Stimulated activated naive CD8-positive, alpha-beta T cell treated with anti-CD3 and anti-CD28 coated beads, Interleukin-15, amount 100 ng/mL, for 72 hours (primary cell): ENCODE results near the gene GIGYF1.
A peak's percentile ranks its signal among the peaks of the same experiment; 100 is the strongest.

Source experiments
- ATAC-seq: fragments of 150-1000 bp; cut with Tn5 transposase; 2 replicates; pipeline ENCODE4 v1.10.0; 2021; ENCODE audit warnings: mild to moderate bottlenecking, moderate library complexity
- DNase-seq, 2 donors: peaks; one replicate each; pipeline ENCODE4 v3.0.0; 2021 to 2022
- H3K27ac Mint-ChIP-seq, 2 donors: one replicate each; pipeline ENCODE4 v1.8.0; 2022; ENCODE audit warnings: mild to moderate bottlenecking in 2 of 2, mixed read lengths in 2 of 2, moderate library complexity in 2 of 2
- H3K27me3 Mint-ChIP-seq: one replicate; pipeline ENCODE4 v1.8.0; 2022; ENCODE audit warnings: mixed read lengths
- H3K4me1 Mint-ChIP-seq: one replicate; pipeline ENCODE4 v1.8.0; 2022; ENCODE audit warnings: mild to moderate bottlenecking, mixed read lengths
- H3K4me3 Mint-ChIP-seq, 2 donors: one replicate each; pipeline ENCODE4 v1.8.0; 2022; ENCODE audit warnings: mild to moderate bottlenecking in 2 of 2, mixed read lengths in 2 of 2, moderate library complexity in 1 of 2
- H3K9me3 Mint-ChIP-seq, 2 donors: one replicate each; pipeline ENCODE4 v1.8.0; 2022; ENCODE audit warnings: mixed read lengths in 2 of 2

GIGYF1 gene

GRCh38 chr7:100691676-100692577 lies 2.1 kb downstream of the GIGYF1 start:
- peak; percentile 78 to 79 for DNase-seq
- H3K9me3 Mint-ChIP-seq = no peaks in the 10 kb centered on the region
- H3K27me3 Mint-ChIP-seq = no peaks in the 10 kb centered on the region
- peak; percentile 83 for ATAC-seq
- H3K4me1 Mint-ChIP-seq = peaks cover 65% of the 10 kb centered on the region
- H3K27ac Mint-ChIP-seq = peak overlapping the region in 1 of 2 donors; percentile 23
- H3K4me3 Mint-ChIP-seq = peak overlapping the region; percentile 96 to 97

- Mint-ChIP-seq H3K27me3 (no peaks in the 10 kb centered on the region), H3K9me3 (no peaks in the 10 kb centered on the region), H3K4me3 (peak overlapping the region in 1 of 2 donors; percentile 14), H3K27ac (peak overlapping the region in 1 of 2 donors; percentile 20), H3K4me1 (peaks cover 50% of the 10 kb centered on the region)
- DNase-seq = no peak
- no peak for ATAC-seq
These were observed 4.6 kb downstream of the GIGYF1 start for GRCh38 chr7:100689230-100690135.

DNA sequence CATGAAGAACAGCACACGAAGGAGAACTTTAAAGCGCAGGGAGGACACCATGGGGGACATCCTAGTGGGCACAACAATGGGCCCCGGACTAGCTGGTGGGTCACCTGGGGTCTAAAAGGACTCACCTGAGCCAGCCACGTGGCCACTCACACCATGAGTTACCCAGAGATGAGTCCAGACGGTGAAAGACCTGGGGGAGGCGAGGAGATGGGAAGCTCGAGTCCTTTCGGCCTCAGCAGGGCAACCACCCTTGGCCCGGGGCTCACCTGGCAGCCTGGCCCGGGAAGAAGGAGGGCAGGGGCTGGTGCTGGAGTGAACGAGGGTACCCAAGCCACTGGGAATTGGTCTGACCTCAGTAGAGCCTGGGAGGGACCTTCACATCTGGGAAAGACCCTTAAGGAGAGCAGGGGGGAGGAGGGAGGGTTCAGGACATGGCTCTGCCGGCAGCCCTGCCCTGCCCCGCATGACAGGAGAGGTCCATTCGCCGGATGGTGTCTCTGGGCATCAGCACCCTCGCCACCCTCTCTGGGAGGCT lies 5.7 kb downstream of the GIGYF1 start:
- DNase-seq (no peak), ATAC-seq (no peak)
- peak overlapping the region in 1 of 2 donors; percentile 80 for H3K27ac Mint-ChIP-seq
- peaks cover 51% of the 10 kb centered on the region for H3K4me1 Mint-ChIP-seq
- H3K27me3 Mint-ChIP-seq = no peaks in the 10 kb centered on the region
- no peaks in the 10 kb centered on the region for H3K9me3 Mint-ChIP-seq
- no peak overlapping the region for H3K4me3 Mint-ChIP-seq

DNA sequence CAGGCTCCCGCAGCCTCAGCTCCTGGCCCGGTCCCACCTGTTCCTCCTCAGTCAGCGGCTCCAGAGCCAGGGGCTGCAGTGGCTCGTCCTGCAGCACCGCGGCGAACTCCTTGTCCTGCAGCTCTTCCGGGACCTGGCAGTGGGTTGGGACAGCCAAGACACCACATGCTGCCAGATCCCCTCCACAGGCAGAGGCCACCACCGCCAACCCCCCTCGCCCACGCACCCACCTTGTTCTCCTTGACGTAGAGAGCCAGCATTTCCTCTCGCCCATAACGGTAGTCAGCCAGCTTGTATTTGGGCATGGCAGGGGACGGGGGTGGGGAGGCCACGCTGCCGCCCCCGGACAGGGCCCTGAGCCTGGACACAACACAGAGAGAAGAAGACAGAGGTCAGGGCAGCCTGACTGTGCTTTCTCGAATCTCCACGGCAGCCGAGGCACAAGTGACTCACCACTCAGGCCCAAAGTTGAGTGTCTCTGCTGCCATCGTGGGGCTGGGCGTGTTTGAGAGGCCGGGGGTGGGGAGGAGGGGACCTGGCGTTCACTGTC lies 6.2 kb downstream of the GIGYF1 start:
- no peak overlapping the region for H3K4me3 Mint-ChIP-seq
- no peaks in the 10 kb centered on the region for H3K9me3 Mint-ChIP-seq
- ATAC-seq = no peak
- DNase-seq = no peak
- no peaks in the 10 kb centered on the region for H3K27me3 Mint-ChIP-seq
- H3K27ac Mint-ChIP-seq = peak overlapping the region in 1 of 2 donors; percentile 42
- peaks cover 50% of the 10 kb centered on the region for H3K4me1 Mint-ChIP-seq

DNA sequence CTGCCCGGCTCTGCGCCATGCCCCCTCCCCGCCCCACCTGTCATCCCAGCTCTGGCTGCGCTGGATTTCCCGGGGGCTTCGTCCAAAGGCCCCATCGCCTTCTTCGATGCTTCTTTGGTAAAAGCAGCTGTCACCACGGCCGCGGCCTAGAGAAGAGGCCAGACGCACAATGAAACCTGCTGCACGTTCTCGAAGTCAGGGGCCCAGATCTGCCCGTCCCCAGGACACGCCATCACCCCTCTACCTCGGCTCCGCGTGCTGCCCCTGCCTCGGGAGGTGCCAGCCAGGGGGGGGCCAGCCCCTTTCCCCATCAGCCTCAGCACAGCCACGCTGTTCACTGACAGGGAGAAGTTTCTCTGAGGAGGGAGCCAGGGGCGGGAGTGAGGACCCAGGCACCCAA lies 6.8 kb downstream of the GIGYF1 start:
- ATAC-seq (no peak), DNase-seq (no peak)
- no peak overlapping the region for H3K4me3 Mint-ChIP-seq
- H3K9me3 Mint-ChIP-seq = no peaks in the 10 kb centered on the region
- no peak overlapping the region for H3K27ac Mint-ChIP-seq
- peaks cover 50% of the 10 kb centered on the region for H3K4me1 Mint-ChIP-seq
- H3K27me3 Mint-ChIP-seq = no peaks in the 10 kb centered on the region

GRCh38 chr7:100686822-100687211 lies 7.2 kb downstream of the GIGYF1 start:
- ATAC-seq (no peak), DNase-seq (no peak)
- Mint-ChIP-seq H3K27ac (no peak overlapping the region), H3K9me3 (no peaks in the 10 kb centered on the region), H3K4me1 (peaks cover 50% of the 10 kb centered on the region), H3K27me3 (no peaks in the 10 kb centered on the region), H3K4me3 (no peak overlapping the region)

DNA sequence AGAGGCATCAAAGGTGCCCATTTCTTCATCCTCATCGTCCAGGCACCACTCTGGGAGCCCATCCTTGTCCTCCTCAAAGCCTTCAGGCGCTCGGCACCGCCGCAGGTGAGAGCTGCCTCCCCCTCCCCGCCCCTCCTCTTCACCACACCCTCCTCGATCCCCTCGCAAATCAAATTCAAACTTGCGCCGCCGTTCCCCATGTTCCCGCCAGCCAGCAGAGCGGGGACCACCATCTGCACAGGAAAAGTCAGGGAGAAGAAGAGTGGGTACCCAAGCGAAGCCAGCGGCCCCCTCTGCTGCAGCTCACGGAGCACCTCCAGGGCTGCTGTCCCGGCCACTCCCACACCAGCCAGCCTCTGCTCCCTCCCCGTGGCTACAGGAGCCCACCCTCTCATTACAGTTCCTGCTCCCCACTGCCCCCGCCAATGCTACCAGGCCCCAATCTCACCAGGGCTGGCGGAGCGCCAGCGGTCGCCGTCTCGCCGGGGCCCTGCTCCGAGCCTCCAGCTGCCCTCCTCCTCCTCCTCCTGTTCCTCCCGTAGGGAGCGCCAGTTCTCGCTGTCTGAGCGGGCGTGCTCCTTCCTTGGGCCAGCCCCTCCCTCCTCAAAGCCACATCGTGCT lies 7.7 kb downstream of the GIGYF1 start:
- Mint-ChIP-seq H3K4me1 (peaks cover 50% of the 10 kb centered on the region), H3K27ac (peak overlapping the region in 1 of 2 donors; percentile 14), H3K27me3 (no peaks in the 10 kb centered on the region), H3K9me3 (no peaks in the 10 kb centered on the region), H3K4me3 (no peak overlapping the region)
- DNase-seq (no peak), ATAC-seq (no peak)

- ATAC-seq = no peak
- no peak for DNase-seq
- Mint-ChIP-seq H3K4me3 (no peak overlapping the region), H3K4me1 (peaks cover 52% of the 10 kb centered on the region), H3K27me3 (no peaks in the 10 kb centered on the region), H3K27ac (peak overlapping the region; percentile 33 to 91), H3K9me3 (no peaks in the 10 kb centered on the region)
These were observed 8.4 kb downstream of the GIGYF1 start for GRCh38 chr7:100685631-100686145.

GRCh38 chr7:100685049-100685605 lies 8.9 kb downstream of the GIGYF1 start:
- peak overlapping the region in 1 of 2 donors; percentile 91 for H3K27ac Mint-ChIP-seq
- no peaks in the 10 kb centered on the region for H3K27me3 Mint-ChIP-seq
- H3K4me1 Mint-ChIP-seq = peaks cover 58% of the 10 kb centered on the region
- ATAC-seq (no peak), DNase-seq (no peak)
- no peak overlapping the region for H3K4me3 Mint-ChIP-seq
- H3K9me3 Mint-ChIP-seq = no peaks in the 10 kb centered on the region

DNA sequence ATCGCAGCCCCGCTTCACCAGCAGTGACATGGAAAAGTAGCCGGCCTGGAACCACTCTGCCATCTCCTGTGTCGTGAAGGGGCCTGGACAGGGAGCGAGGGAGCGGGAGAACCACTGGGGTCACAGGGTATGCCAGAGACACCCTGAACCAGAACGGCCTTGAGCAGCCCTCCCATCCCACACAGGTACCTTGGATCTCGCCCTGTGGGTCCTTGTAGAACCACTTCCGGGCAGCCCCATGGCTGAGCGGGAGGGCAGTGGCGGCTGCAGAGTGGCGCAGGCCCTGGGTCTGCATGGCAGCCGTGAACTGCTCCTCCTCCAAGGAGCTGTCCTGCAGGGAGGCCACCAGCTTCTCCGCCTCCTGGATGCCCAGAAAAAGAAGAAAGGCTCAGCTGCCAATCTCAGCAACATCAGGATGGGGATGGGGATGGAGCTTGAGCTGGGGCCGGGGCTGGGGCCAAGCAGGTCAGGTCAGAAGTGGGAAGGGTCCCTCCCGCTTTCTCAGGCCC lies 9.5 kb downstream of the GIGYF1 start:
- Mint-ChIP-seq H3K4me3 (no peak overlapping the region), H3K4me1 (peaks cover 59% of the 10 kb centered on the region), H3K9me3 (no peaks in the 10 kb centered on the region), H3K27me3 (no peaks in the 10 kb centered on the region), H3K27ac (no peak overlapping the region)
- DNase-seq = no peak
- ATAC-seq = no peak

GRCh38 chr7:100683659-100684533 lies 10.2 kb downstream of the GIGYF1 start:
- H3K27ac Mint-ChIP-seq = no peak overlapping the region
- no peaks in the 10 kb centered on the region for H3K27me3 Mint-ChIP-seq
- no peak for ATAC-seq
- no peaks in the 10 kb centered on the region for H3K9me3 Mint-ChIP-seq
- H3K4me3 Mint-ChIP-seq = no peak overlapping the region
- H3K4me1 Mint-ChIP-seq = peaks cover 58% of the 10 kb centered on the region
- DNase-seq = no peak

GRCh38 chr7:100682991-100683658 lies 10.9 kb downstream of the GIGYF1 start:
- ATAC-seq (no peak), DNase-seq (no peak)
- H3K4me3 Mint-ChIP-seq = no peak overlapping the region
- H3K9me3 Mint-ChIP-seq = no peaks in the 10 kb centered on the region
- H3K27ac Mint-ChIP-seq = no peak overlapping the region
- H3K27me3 Mint-ChIP-seq = no peaks in the 10 kb centered on the region
- H3K4me1 Mint-ChIP-seq = peaks cover 55% of the 10 kb centered on the region

- Mint-ChIP-seq H3K27ac (peak overlapping the region in 1 of 2 donors; percentile 71), H3K4me1 (peaks cover 56% of the 10 kb centered on the region), H3K9me3 (no peaks in the 10 kb centered on the region), H3K27me3 (no peaks in the 10 kb centered on the region), H3K4me3 (no peak overlapping the region)
- DNase-seq (no peak), ATAC-seq (peak; percentile 10)
These were observed 11.8 kb downstream of the GIGYF1 start for GRCh38 chr7:100682228-100682741.
